ENCODE measurements around the gene PANX2.

- TF ChIP-seq, protein P1, sequence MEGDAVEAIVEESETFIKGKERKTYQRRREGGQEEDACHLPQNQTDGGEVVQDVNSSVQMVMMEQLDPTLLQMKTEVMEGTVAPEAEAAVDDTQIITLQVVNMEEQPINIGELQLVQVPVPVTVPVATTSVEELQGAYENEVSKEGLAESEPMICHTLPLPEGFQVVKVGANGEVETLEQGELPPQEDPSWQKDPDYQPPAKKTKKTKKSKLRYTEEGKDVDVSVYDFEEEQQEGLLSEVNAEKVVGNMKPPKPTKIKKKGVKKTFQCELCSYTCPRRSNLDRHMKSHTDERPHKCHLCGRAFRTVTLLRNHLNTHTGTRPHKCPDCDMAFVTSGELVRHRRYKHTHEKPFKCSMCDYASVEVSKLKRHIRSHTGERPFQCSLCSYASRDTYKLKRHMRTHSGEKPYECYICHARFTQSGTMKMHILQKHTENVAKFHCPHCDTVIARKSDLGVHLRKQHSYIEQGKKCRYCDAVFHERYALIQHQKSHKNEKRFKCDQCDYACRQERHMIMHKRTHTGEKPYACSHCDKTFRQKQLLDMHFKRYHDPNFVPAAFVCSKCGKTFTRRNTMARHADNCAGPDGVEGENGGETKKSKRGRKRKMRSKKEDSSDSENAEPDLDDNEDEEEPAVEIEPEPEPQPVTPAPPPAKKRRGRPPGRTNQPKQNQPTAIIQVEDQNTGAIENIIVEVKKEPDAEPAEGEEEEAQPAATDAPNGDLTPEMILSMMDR (IDR thresholded peaks at IDR 0.05; ENCODE audit: low read depth, low read length, missing input control) = no peak
- TF ChIP-seq YY1 (IDR thresholded peaks at IDR 0.05) (no peak), TAF1 (conservative IDR thresholded peaks at IDR 0.05) (no peak), MAX (IDR thresholded peaks at IDR 0.05) (no peak), RAD21 (IDR thresholded peaks at IDR 0.05) (no peak), REST (IDR thresholded peaks at IDR 0.05) (no peak), FOXA1 (IDR thresholded peaks at IDR 0.05) (no peak), SP1 (IDR thresholded peaks at IDR 0.05) (no peak), JUND (IDR thresholded peaks at IDR 0.05) (no peak), HNF4A (conservative IDR thresholded peaks at IDR 0.05) (peak in 1 of 2 donors; percentile 23), GABPA (IDR thresholded peaks at IDR 0.05 in 1 of 2, conservative IDR thresholded peaks at IDR 0.05 in 1 of 2) (no peak), RXRA (IDR thresholded peaks at IDR 0.05) (peak; percentile 26 to 28)
- TF ChIP-seq, protein P2, sequence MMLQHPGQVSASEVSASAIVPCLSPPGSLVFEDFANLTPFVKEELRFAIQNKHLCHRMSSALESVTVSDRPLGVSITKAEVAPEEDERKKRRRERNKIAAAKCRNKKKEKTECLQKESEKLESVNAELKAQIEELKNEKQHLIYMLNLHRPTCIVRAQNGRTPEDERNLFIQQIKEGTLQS (IDR thresholded peaks at IDR 0.05) = no peak
Measured at GRCh38 chr22:50218153-50218995, 47.8 kb downstream of the PANX2 start.
